ENCODE results near the gene MOB3B. TPM values are rescaled to one million over a fixed set of nuclear protein-coding genes. Genes with fewer than 3 reads are reported as not detected.

MOB3B gene
- total RNA-seq, 2 experiments from 2014 or later = 3.0 to 3.2 TPM

GRCh38 chr9:27400334-27400880 lies 129.2 kb downstream of the MOB3B start:
- CTCF ChIA-PET = interaction anchor here (0.5 kb wide), 1 partner anchor 101 kb away, joined by 3 read pairs; no protein-coding TSS in a partner anchor
- Mint-ChIP-seq H3K9me3 (no peaks in the 10 kb centered on the region), H3K27ac (no peak overlapping the region), H3K4me1 (ENCODE audit: low read depth) (no peaks in the 10 kb centered on the region), H3K4me3 (no peak overlapping the region), H3K27me3 (ENCODE audit: low read depth) (no peaks in the 10 kb centered on the region), H3K36me3 (ENCODE audit: low read depth) (no peaks in the 10 kb centered on the region)
- no peak for DNase-seq
- intact Hi-C loops (cut with micrococcal nuclease) = no loop called here

DNA sequence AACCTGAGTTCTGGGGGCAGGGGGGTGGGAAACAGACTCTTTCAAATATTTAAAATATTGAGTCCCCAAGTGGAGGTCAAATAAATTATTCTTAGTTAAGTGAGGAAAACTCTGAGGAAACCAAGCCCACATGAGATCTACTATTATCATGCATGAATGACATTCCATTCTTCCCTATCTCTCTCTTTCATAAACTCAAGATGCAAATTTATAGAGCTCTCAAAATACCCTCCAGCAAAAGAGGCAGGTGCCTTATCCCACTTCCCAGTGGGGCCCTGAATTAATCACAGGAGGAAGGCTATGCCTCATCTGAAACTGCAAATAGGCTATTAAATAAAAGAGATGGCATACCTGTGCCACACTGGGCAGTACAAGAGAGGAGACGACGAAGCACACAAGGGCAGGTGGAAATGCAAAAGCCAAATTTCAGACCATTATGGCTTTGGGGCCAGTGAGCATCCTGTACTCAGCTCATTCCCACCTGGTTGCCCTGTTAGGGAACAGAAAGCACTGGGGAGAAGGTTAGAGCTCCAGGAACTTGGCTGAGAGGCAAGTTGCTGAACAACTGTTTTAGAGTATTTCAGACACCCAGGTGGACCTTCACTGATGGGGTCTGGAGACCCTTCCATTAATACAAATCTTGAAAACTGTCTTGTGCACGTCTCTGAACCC lies 130.5 kb downstream of the MOB3B start:
- CTCF ChIA-PET = no interaction called here
- no peaks in the 10 kb centered on the region for H3K9me3 Mint-ChIP-seq

GRCh38 chr9:27396495-27396894 lies 133.1 kb downstream of the MOB3B start:
- Mint-ChIP-seq H3K36me3 (ENCODE audit: low read depth) (no peaks in the 10 kb centered on the region), H3K4me3 (no peak overlapping the region), H3K9me3 (no peaks in the 10 kb centered on the region), H3K4me1 (ENCODE audit: low read depth) (no peaks in the 10 kb centered on the region), H3K27me3 (ENCODE audit: low read depth) (no peaks in the 10 kb centered on the region), H3K27ac (no peak overlapping the region)
- CTCF ChIA-PET = no interaction called here
- DNase-seq = no peak
- intact Hi-C loops (cut with micrococcal nuclease) = no loop called here

More for the DNA sequence above, 130.5 kb downstream of the MOB3B start:
- Mint-ChIP-seq H3K4me1 (ENCODE audit: low read depth) (no peaks in the 10 kb centered on the region), H3K4me3 (no peak overlapping the region), H3K27me3 (ENCODE audit: low read depth) (no peaks in the 10 kb centered on the region), H3K36me3 (ENCODE audit: low read depth) (no peaks in the 10 kb centered on the region), H3K27ac (no peak overlapping the region)
- intact Hi-C loops (cut with micrococcal nuclease) = no loop called here
- DNase-seq = no peak

DNA sequence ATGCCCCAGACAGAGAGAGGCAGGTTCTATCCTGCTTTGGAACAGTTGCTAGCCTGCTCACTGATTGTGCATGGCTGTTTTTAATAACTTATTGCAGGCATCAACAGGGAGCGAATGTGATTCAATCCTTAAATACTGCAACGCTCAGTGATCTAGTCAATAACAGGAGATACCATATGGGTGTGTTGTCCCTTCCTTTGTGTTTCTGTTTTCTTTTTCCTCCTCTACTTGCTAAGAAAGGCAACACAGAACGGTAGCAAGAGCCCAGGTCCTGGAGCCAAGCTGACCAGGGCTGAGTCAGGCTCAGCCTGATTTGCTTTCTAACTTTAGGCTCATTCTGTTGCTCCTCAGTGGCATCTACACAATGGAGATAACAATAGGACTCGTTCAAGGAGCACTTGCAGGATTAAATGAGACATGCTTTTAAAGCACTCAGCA lies 134.1 kb downstream of the MOB3B start:
- intact Hi-C loops (cut with micrococcal nuclease) = no loop called here
- no peak for DNase-seq
- CTCF ChIA-PET = no interaction called here
- Mint-ChIP-seq H3K9me3 (no peaks in the 10 kb centered on the region), H3K27ac (no peak overlapping the region), H3K27me3 (ENCODE audit: low read depth) (no peaks in the 10 kb centered on the region), H3K4me3 (no peak overlapping the region), H3K36me3 (ENCODE audit: low read depth) (no peaks in the 10 kb centered on the region), H3K4me1 (ENCODE audit: low read depth) (no peaks in the 10 kb centered on the region)

GRCh38 chr9:27394826-27395201 lies 134.8 kb downstream of the MOB3B start:
- H3K27me3 Mint-ChIP-seq (ENCODE audit: low read depth) = no peaks in the 10 kb centered on the region
- H3K36me3 Mint-ChIP-seq (ENCODE audit: low read depth) = no peaks in the 10 kb centered on the region
- DNase-seq = no peak
- no peak overlapping the region for H3K4me3 Mint-ChIP-seq
- no peaks in the 10 kb centered on the region for H3K4me1 Mint-ChIP-seq (ENCODE audit: low read depth)
- CTCF ChIA-PET = interaction anchor here (1.4 kb wide), 1 partner anchor 135 kb away, joined by 3 read pairs; the partner anchor contains the start of gene MOB3B
- no peak overlapping the region for H3K27ac Mint-ChIP-seq
- H3K9me3 Mint-ChIP-seq = no peaks in the 10 kb centered on the region
- intact Hi-C loops (cut with micrococcal nuclease) = no loop called here

DNA sequence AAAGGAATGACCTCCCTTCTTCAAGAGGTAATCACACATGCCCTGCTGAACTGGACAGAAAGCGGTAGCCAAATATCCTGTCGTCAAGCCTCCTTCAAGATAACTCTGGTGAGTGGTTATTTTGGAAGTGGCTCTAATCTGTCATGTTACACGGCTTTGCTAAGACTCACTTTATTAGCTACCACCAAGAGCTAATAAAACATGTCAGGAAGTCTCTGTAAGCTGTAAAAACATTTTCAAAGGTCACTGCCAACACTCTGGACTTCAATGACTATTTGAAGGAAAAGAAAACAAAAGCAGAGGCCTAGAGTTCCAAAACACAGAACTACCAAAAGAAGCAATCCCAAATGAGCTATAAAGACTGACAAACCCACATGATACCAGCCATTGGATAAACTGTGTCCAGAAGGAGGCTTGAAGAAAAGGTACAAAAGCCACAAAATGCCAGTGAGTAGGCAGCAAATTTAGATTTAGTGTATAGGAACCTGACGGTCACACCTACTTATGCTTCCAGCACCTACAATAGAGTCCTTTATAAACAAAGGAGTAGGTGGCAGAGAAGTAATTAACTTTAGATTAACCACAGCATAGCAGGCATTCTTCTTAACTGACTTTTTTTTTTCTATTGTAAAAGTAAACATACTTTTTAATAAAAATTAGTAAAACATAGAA lies 135.3 kb downstream of the MOB3B start:
- H3K4me3 Mint-ChIP-seq = no peak overlapping the region
- H3K27me3 Mint-ChIP-seq (ENCODE audit: low read depth) = no peaks in the 10 kb centered on the region
- intact Hi-C loops (cut with micrococcal nuclease) = no loop called here
- CTCF ChIA-PET = interaction anchor here (1.4 kb wide), 1 partner anchor 135 kb away, joined by 3 read pairs; the partner anchor contains the start of gene MOB3B
- no peaks in the 10 kb centered on the region for H3K36me3 Mint-ChIP-seq (ENCODE audit: low read depth)
- no peaks in the 10 kb centered on the region for H3K9me3 Mint-ChIP-seq
- no peaks in the 10 kb centered on the region for H3K4me1 Mint-ChIP-seq (ENCODE audit: low read depth)
- no peak overlapping the region for H3K27ac Mint-ChIP-seq
- DNase-seq = no peak

DNA sequence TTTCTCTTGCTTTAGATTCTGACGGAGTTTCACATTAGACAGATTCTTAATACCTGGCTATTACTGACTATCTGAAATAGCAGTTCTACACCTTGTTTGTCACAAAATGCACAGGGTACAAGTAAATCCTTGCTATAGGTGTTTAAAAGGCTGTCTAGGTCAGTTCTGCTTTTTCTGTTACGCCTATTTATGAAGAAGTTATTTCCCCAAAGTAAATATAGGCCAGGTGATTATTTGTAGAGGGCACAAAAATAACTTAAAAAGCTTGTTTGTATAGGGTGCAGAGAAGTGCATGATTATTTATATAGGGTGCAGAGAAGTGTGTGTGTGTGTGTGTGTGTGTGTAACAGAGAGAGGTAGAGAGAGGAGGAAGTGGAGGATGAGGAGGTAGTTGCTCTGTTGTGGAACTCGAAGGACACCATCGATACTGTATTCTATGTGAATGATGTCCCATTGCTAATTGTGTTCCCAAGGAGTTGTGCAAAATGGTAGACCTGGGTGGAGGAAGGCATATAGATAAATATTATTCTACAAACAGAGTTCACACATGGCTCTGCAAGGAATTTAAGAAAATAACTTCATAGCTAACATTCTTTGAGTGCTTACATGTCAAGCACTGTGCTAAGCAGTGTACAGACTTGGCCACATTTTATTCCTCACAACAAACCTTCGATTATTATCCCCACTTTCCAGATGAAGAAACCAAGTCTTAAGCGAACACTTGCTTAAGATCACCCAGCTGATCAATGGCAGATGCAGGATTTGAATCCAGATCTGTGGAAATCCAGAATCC lies 136.4 kb downstream of the MOB3B start:
- H3K9me3 Mint-ChIP-seq = no peaks in the 10 kb centered on the region
- DNase-seq = no peak
- CTCF ChIA-PET = interaction anchor here (0.6 kb wide), 1 partner anchor 65 kb away, joined by 3 read pairs; no protein-coding TSS in a partner anchor
- intact Hi-C loops (cut with micrococcal nuclease) = no loop called here
- no peaks in the 10 kb centered on the region for H3K27me3 Mint-ChIP-seq (ENCODE audit: low read depth)
- H3K36me3 Mint-ChIP-seq (ENCODE audit: low read depth) = no peaks in the 10 kb centered on the region
- no peak overlapping the region for H3K27ac Mint-ChIP-seq
- no peaks in the 10 kb centered on the region for H3K4me1 Mint-ChIP-seq (ENCODE audit: low read depth)
- no peak overlapping the region for H3K4me3 Mint-ChIP-seq

DNA sequence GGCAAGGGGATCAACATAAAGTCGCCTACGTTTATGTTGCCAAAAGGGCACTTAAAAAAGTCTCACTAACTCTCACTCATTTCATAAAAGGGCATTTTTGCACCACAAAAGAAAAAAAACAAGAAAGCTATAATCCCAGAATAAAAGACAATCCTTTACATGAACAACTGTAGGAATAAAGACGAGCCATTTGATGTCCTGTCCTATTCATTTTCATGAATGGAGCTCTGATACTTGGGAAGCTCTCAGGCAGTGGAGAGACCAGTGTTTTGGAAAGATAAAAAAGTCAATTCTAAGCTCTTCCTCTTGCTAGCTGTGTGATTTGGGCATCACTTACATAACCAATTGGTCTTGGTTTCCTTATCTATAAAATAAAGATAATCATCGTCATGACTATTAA lies 137.2 kb downstream of the MOB3B start:
- no peak overlapping the region for H3K4me3 Mint-ChIP-seq
- H3K4me1 Mint-ChIP-seq (ENCODE audit: low read depth) = no peaks in the 10 kb centered on the region
- no peaks in the 10 kb centered on the region for H3K36me3 Mint-ChIP-seq (ENCODE audit: low read depth)
- intact Hi-C loops (cut with micrococcal nuclease) = no loop called here
- CTCF ChIA-PET = interaction anchor here (0.6 to 1.1 kb wide), 2 partner anchors 16 to 64 kb away, joined by 3 read pairs; no protein-coding TSS in a partner anchor
- no peaks in the 10 kb centered on the region for H3K27me3 Mint-ChIP-seq (ENCODE audit: low read depth)
- no peak for DNase-seq
- H3K27ac Mint-ChIP-seq = no peak overlapping the region
- no peaks in the 10 kb centered on the region for H3K9me3 Mint-ChIP-seq

DNA sequence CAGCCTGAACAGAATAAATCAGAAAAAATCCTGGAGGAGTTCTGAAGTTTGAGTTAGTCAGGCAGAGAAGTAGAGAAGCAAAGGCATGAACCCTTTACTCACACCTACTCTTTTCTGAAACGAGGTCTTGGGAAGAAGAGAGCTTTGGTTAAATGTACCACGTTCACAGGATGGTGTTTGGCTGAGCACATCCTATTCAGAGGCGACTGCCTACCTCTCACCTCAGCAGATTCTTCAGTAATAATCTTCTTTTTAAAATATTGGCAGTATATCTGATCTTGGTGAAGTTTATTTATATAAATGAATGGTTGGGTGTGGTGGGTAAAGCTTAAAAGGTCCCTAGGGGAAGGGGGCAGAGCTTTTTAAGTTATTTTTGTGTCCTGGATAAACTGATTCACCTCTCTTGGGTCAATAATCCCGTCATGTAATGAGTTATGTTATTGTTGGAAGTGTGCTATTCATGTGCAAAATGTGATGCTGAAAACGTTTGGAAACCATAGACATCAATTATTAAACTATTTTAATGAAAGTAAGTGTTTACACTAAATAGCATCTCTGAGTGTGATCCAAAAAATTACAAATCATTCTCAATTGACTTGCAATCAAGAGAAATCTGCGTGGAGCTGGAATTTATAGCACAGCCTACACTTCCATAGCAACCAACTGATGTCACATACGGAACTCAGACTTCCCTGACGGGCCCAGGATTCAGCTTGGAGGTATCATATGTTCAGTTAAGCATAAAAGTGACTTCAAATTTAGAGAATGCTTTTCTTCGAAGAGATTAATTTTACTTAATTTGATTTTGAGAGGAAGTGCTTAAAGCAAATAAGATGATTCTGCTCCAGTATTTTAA lies 138.3 kb downstream of the MOB3B start:
- DNase-seq = no peak
- intact Hi-C loops (cut with micrococcal nuclease) = no loop called here
- H3K27me3 Mint-ChIP-seq (ENCODE audit: low read depth) = no peaks in the 10 kb centered on the region
- H3K9me3 Mint-ChIP-seq = no peaks in the 10 kb centered on the region
- H3K27ac Mint-ChIP-seq = no peak overlapping the region
- no peaks in the 10 kb centered on the region for H3K36me3 Mint-ChIP-seq (ENCODE audit: low read depth)
- CTCF ChIA-PET = interaction anchor here (0.8 to 1.4 kb wide), 3 partner anchors 18 to 138 kb away, joined by 3 to 4 read pairs (median 3); partner anchors contain the start of gene MOB3B
- H3K4me1 Mint-ChIP-seq (ENCODE audit: low read depth) = no peaks in the 10 kb centered on the region
- H3K4me3 Mint-ChIP-seq = no peak overlapping the region

DNA sequence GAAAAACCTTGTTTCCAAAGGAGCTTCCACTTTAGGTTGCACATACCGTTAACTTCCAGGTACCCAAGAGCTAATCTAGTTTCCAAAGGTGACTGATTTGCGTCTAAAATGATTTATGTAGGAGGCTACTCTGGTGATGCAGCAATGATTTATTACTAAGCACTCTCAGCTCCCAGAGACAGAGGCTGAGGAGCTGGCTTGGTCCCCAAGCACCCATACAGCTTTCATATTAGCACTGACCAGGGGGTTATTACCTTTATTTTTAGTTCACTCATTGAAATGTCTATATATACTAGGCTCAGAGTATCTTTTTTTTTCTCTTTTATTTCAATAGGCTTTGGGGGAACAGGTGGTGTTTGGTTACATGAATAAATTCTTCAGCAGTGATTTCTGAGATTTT lies 141.5 kb downstream of the MOB3B start:
- H3K4me3 Mint-ChIP-seq = no peak overlapping the region
- CTCF ChIA-PET = no interaction called here
- no peak for DNase-seq
- H3K27ac Mint-ChIP-seq = no peak overlapping the region
- H3K4me1 Mint-ChIP-seq (ENCODE audit: low read depth) = no peaks in the 10 kb centered on the region
- H3K9me3 Mint-ChIP-seq = no peaks in the 10 kb centered on the region
- no peaks in the 10 kb centered on the region for H3K36me3 Mint-ChIP-seq (ENCODE audit: low read depth)
- intact Hi-C loops (cut with micrococcal nuclease) = no loop called here
- no peaks in the 10 kb centered on the region for H3K27me3 Mint-ChIP-seq (ENCODE audit: low read depth)

GRCh38 chr9:27387722-27388121 lies 141.9 kb downstream of the MOB3B start:
- H3K4me3 Mint-ChIP-seq = no peak overlapping the region
- CTCF ChIA-PET = no interaction called here
- no peaks in the 10 kb centered on the region for H3K4me1 Mint-ChIP-seq (ENCODE audit: low read depth)
- no peaks in the 10 kb centered on the region for H3K9me3 Mint-ChIP-seq
- no peaks in the 10 kb centered on the region for H3K27me3 Mint-ChIP-seq (ENCODE audit: low read depth)
- intact Hi-C loops (cut with micrococcal nuclease) = no loop called here
- H3K36me3 Mint-ChIP-seq (ENCODE audit: low read depth) = no peaks in the 10 kb centered on the region
- no peak for DNase-seq
- no peak overlapping the region for H3K27ac Mint-ChIP-seq
